ENCODE data around the gene SLC25A19.

Gene SLC25A19

DNA sequence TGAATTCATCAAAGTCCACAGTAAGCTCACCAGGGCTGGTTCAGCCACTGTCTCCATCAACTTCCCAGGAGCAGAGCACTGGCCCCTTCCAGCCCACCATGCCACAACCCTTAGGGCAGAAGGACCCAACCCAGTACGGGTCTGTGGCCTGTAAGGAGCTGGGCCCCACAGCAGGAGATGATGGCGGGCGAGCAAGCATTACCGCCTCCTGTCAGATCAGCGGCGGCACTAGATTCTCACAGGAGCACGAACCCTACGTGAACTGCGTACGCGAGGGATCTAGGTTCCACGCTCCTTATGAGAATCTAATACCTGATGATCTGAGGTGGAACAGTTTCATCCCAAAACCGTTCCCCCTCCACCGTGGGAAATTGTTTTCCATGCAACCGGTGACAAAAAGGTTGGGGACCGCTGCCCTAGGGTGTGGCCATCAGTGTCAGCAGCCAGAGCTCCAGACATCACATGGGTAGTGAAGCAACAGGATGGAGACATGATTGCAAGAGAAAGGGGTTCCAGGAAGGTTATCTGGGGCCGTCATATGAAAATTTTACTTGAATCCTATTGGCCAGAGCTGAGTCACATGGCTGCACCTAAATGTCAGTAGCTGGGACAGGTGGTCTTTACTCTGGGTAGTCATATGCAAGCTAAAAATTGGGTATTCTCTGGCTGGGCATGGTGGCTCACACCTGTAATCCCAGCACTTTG, 12.4 kb upstream of the SLC25A19 start:
- Histone ChIP-seq H2AFZ (ENCODE audit: low read length) (no peak overlapping the region), H3K4me2 (ENCODE audit: low read depth, low read length, poor library complexity, severe bottlenecking) (no peak overlapping the region), H3K4me3 (ENCODE audit: low read length, poor library complexity, severe bottlenecking) (no peak overlapping the region), H3K27me3 (ENCODE audit: insufficient read depth, low read length, poor library complexity, severe bottlenecking) (no peaks in the 10 kb centered on the region), H3K9me3 (ENCODE audit: insufficient read depth, low read depth, low read length) (no peaks in the 10 kb centered on the region), H3K9me2 (replicated peaks; ENCODE audit: low read depth, low read length) (no peaks in the 10 kb centered on the region), H3K79me2 (ENCODE audit: insufficient read depth, low read length) (no peaks in the 10 kb centered on the region), H3F3A (ENCODE audit: low read depth) (no peaks in the 10 kb centered on the region), H3K9ac (ENCODE audit: low read depth, low read length, poor library complexity, severe bottlenecking) (no peak overlapping the region), H4K20me1 (ENCODE audit: insufficient read depth, low read length, poor library complexity, severe bottlenecking) (no peaks in the 10 kb centered on the region), H3K36me3 (ENCODE audit: insufficient read depth, low read length) (no peaks in the 10 kb centered on the region), H3K4me1 (ENCODE audit: insufficient read depth, low read length, poor library complexity, severe bottlenecking) (no peaks in the 10 kb centered on the region)
- no peak for TF ChIP-seq EZH2phosphoT487 (IDR thresholded peaks at IDR 0.05; ENCODE audit: borderline replicate concordance)
- TF ChIP-seq, protein P1, sequence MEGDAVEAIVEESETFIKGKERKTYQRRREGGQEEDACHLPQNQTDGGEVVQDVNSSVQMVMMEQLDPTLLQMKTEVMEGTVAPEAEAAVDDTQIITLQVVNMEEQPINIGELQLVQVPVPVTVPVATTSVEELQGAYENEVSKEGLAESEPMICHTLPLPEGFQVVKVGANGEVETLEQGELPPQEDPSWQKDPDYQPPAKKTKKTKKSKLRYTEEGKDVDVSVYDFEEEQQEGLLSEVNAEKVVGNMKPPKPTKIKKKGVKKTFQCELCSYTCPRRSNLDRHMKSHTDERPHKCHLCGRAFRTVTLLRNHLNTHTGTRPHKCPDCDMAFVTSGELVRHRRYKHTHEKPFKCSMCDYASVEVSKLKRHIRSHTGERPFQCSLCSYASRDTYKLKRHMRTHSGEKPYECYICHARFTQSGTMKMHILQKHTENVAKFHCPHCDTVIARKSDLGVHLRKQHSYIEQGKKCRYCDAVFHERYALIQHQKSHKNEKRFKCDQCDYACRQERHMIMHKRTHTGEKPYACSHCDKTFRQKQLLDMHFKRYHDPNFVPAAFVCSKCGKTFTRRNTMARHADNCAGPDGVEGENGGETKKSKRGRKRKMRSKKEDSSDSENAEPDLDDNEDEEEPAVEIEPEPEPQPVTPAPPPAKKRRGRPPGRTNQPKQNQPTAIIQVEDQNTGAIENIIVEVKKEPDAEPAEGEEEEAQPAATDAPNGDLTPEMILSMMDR (conservative IDR thresholded peaks at IDR 0.05; ENCODE audit: low read length): no peak

- Histone ChIP-seq H3F3A (ENCODE audit: low read depth) (no peaks in the 10 kb centered on the region), H3K79me2 (ENCODE audit: insufficient read depth, low read length) (no peaks in the 10 kb centered on the region), H3K9ac (ENCODE audit: low read depth, low read length, poor library complexity, severe bottlenecking) (no peak overlapping the region)
Observed at GRCh38 chr17:75301049-75301448, 11.8 kb upstream of the SLC25A19 start.

GRCh38 chr17:75300280-75300679, 11.0 kb upstream of the SLC25A19 start:
- Histone ChIP-seq H3K4me1 (ENCODE audit: insufficient read depth, low read length, poor library complexity, severe bottlenecking) (no peaks in the 10 kb centered on the region), H3K27me3 (ENCODE audit: insufficient read depth, low read length, poor library complexity, severe bottlenecking) (no peaks in the 10 kb centered on the region), H3K4me3 (ENCODE audit: low read length, poor library complexity, severe bottlenecking) (no peak overlapping the region), H3K9ac (ENCODE audit: low read depth, low read length, poor library complexity, severe bottlenecking) (no peak overlapping the region), H3K36me3 (ENCODE audit: insufficient read depth, low read length) (no peaks in the 10 kb centered on the region), H3K4me2 (ENCODE audit: low read depth, low read length, poor library complexity, severe bottlenecking) (no peak overlapping the region), H3F3A (ENCODE audit: low read depth) (no peaks in the 10 kb centered on the region), H3K9me3 (ENCODE audit: insufficient read depth, low read depth, low read length) (no peaks in the 10 kb centered on the region), H4K20me1 (ENCODE audit: insufficient read depth, low read length, poor library complexity, severe bottlenecking) (no peaks in the 10 kb centered on the region), H3K9me2 (replicated peaks; ENCODE audit: low read depth, low read length) (no peaks in the 10 kb centered on the region), H3K79me2 (ENCODE audit: insufficient read depth, low read length) (no peaks in the 10 kb centered on the region), H2AFZ (ENCODE audit: low read length) (no peak overlapping the region)
- TF ChIP-seq EZH2phosphoT487 (IDR thresholded peaks at IDR 0.05; ENCODE audit: borderline replicate concordance): no peak
- TF ChIP-seq, protein P1 (conservative IDR thresholded peaks at IDR 0.05; ENCODE audit: low read length): no peak

More at GRCh38 chr17:75301049-75301448, 11.8 kb upstream of the SLC25A19 start:
- no peaks in the 10 kb centered on the region for H3K9me2 ChIP-seq (replicated peaks; ENCODE audit: low read depth, low read length)
- no peaks in the 10 kb centered on the region for H4K20me1 ChIP-seq (ENCODE audit: insufficient read depth, low read length, poor library complexity, severe bottlenecking)
- no peaks in the 10 kb centered on the region for H3K27me3 ChIP-seq (ENCODE audit: insufficient read depth, low read length, poor library complexity, severe bottlenecking)
- no peaks in the 10 kb centered on the region for H3K36me3 ChIP-seq (ENCODE audit: insufficient read depth, low read length)
- TF ChIP-seq, protein P1 (conservative IDR thresholded peaks at IDR 0.05; ENCODE audit: low read length): no peak
- no peak for TF ChIP-seq EZH2phosphoT487 (IDR thresholded peaks at IDR 0.05; ENCODE audit: borderline replicate concordance)
- no peak overlapping the region for H3K4me3 ChIP-seq (ENCODE audit: low read length, poor library complexity, severe bottlenecking)
- H3K4me2 ChIP-seq (ENCODE audit: low read depth, low read length, poor library complexity, severe bottlenecking): no peak overlapping the region
- H2AFZ ChIP-seq (ENCODE audit: low read length): no peak overlapping the region
- no peaks in the 10 kb centered on the region for H3K4me1 ChIP-seq (ENCODE audit: insufficient read depth, low read length, poor library complexity, severe bottlenecking)
- no peaks in the 10 kb centered on the region for H3K9me3 ChIP-seq (ENCODE audit: insufficient read depth, low read depth, low read length)

Data from Loucy (cell line).